Fibroblast of lung (primary cell): Measurements from ENCODE around the gene NYNRIN. TPM values are rescaled to one million over a fixed set of nuclear protein-coding genes. Genes with fewer than 3 reads are reported as not detected.

Experiments
- DNase-seq, 2 donors: peaks; one replicate each; pipeline versions ENCODE4 v3.0.0 to v3.0.0-alpha.2; 2010; ENCODE audit warnings: low read depth in 2 of 2
- H2AFZ ChIP-seq: 2 replicates; pipeline ENCODE4 v1.5.1; 2012; ENCODE audit warnings: low read length, control low read depth, inconsistent platforms
- H3K27ac ChIP-seq: 2 replicates; pipeline ENCODE4 v1.5.1; 2011; ENCODE audit warnings: low read length, control low read depth; ENCODE audit not compliant: insufficient read depth
- H3K27me3 ChIP-seq: 2 replicates; pipeline ENCODE4 v1.5.1; 2011; ENCODE audit warnings: mild to moderate bottlenecking, low read length; ENCODE audit not compliant: control insufficient read depth, insufficient read depth
- H3K36me3 ChIP-seq: 2 replicates; pipeline ENCODE4 v1.5.1; 2011; ENCODE audit warnings: low read length; ENCODE audit not compliant: control insufficient read depth, insufficient read depth
- H3K4me1 ChIP-seq: 2 replicates; pipeline ENCODE4 v1.5.1; 2011; ENCODE audit warnings: low read length; ENCODE audit not compliant: control insufficient read depth, insufficient read depth; ENCODE audit errors: extremely low read depth
- H3K4me2 ChIP-seq: 2 replicates; pipeline ENCODE4 v1.5.1; 2011; ENCODE audit warnings: low read length, control low read depth; ENCODE audit not compliant: insufficient read depth; ENCODE audit errors: extremely low read depth
- H3K4me3 ChIP-seq, 4 experiments: fragments of 200-600 bp in 1 of 4; sonication (generic) in 1 of 4; replicated peaks in 1 of 4; 2 replicates each; pipeline ENCODE4 v1.5.1; 2011 to 2016; ENCODE audit warnings: low read length in 4 of 4, low read depth in 3 of 4, mild to moderate bottlenecking in 3 of 4, control low read depth in 2 of 4, inconsistent platforms in 1 of 4, mixed read lengths in 1 of 4; ENCODE audit not compliant: insufficient read depth in 1 of 4; ENCODE audit errors: control extremely low read depth in 1 of 4
- H3K79me2 ChIP-seq: 2 replicates; pipeline ENCODE4 v1.5.1; 2012; ENCODE audit warnings: mild to moderate bottlenecking, low read length, inconsistent platforms; ENCODE audit not compliant: control insufficient read depth, insufficient read depth
- H3K9ac ChIP-seq: 2 replicates; pipeline ENCODE4 v1.5.1; 2011; ENCODE audit warnings: mild to moderate bottlenecking, low read length, control low read depth; ENCODE audit not compliant: insufficient read depth
- H3K9me3 ChIP-seq: 2 replicates; pipeline ENCODE4 v1.5.1; 2012; ENCODE audit warnings: low read depth, low read length; ENCODE audit not compliant: control insufficient read depth, insufficient read depth
- H4K20me1 ChIP-seq: 2 replicates; pipeline ENCODE4 v1.5.1; 2011; ENCODE audit warnings: low read length; ENCODE audit not compliant: control insufficient read depth, insufficient read depth; ENCODE audit errors: extremely low read depth
- CTCF ChIP-seq, 2 donors: IDR thresholded peaks in 1 of 2; conservative IDR thresholded peaks in 1 of 2; 1 replicate in 1 of 2; 2 replicates in 1 of 2; pipeline ENCODE4 v1.5.1; 2011 to 2012; ENCODE audit warnings: low read length in 2 of 2, control low read depth in 1 of 2, inconsistent platforms in 1 of 2, low read depth in 1 of 2, mild to moderate bottlenecking in 1 of 2
- EZH2 ChIP-seq: IDR thresholded peaks from 2 replicates; pipeline ENCODE4 v1.5.1; 2012; ENCODE audit warnings: low read length, control low read depth, mild to moderate bottlenecking; ENCODE audit errors: missing control alignments
- polyA plus RNA-seq, 2 donors: library from polyadenylated mRNA; depleted of rRNA in 1 of 2; stranded (reverse) in 1 of 2; unstranded in 1 of 2; fragments of >200 nt; gene quantifications; 2 replicates each; pipeline ENCODE4 v1.2.1, GENCODE V29; 2011 to 2012; ENCODE audit warnings: missing spikeins in 1 of 2
- total RNA-seq: library from RNA; depleted of rRNA; stranded (reverse); fragments of >200 nt; gene quantifications from 2 replicates; pipeline ENCODE4 v1.2.1, GENCODE V29; 2014

Gene NYNRIN
- total and polyA plus RNA-seq, 2 donors (not counting 1 experiment from before 2014, with no cell fraction given): 7.7 to 16.2 TPM

GRCh38 chr14:24379907-24380730, 18.7 kb upstream of the NYNRIN start:
- Histone ChIP-seq H3K27ac (no peak overlapping the region), H4K20me1 (no peaks in the 10 kb centered on the region), H3K4me2 (no peak overlapping the region), H2AFZ (no peak overlapping the region), H3K9ac (no peak overlapping the region), H3K9me3 (no peaks in the 10 kb centered on the region), H3K36me3 (peaks cover 23% of the 10 kb centered on the region), H3K4me3 (no peak overlapping the region), H3K27me3 (no peaks in the 10 kb centered on the region), H3K4me1 (no peaks in the 10 kb centered on the region), H3K79me2 (no peaks in the 10 kb centered on the region)
- TF ChIP-seq CTCF (conservative IDR thresholded peaks at IDR 0.05 in 1 of 2, IDR thresholded peaks at IDR 0.05 in 1 of 2; ENCODE audit: low read depth in 1 of 2, low read length in 2 of 2): no peak
- TF ChIP-seq EZH2: no peak
- DNase-seq: no peak

GRCh38 chr14:24381363-24382063, 17.3 kb upstream of the NYNRIN start:
- DNase-seq: no peak
- no peak overlapping the region for H3K27ac ChIP-seq
- H4K20me1 ChIP-seq: no peaks in the 10 kb centered on the region
- no peak overlapping the region for H2AFZ ChIP-seq
- no peak overlapping the region for H3K4me2 ChIP-seq
- H3K4me3 ChIP-seq: no peak overlapping the region
- H3K79me2 ChIP-seq: no peaks in the 10 kb centered on the region
- no peaks in the 10 kb centered on the region for H3K9me3 ChIP-seq
- H3K27me3 ChIP-seq: no peaks in the 10 kb centered on the region
- no peaks in the 10 kb centered on the region for H3K4me1 ChIP-seq
- H3K36me3 ChIP-seq: peaks cover 14% of the 10 kb centered on the region
- no peak overlapping the region for H3K9ac ChIP-seq
- TF ChIP-seq EZH2: no peak
- TF ChIP-seq CTCF (conservative IDR thresholded peaks at IDR 0.05 in 1 of 2, IDR thresholded peaks at IDR 0.05 in 1 of 2; ENCODE audit: low read depth in 1 of 2, low read length in 2 of 2): no peak

- no peak overlapping the region for H3K27ac ChIP-seq
- no peak for TF ChIP-seq EZH2
- no peak for TF ChIP-seq CTCF (conservative IDR thresholded peaks at IDR 0.05 in 1 of 2, IDR thresholded peaks at IDR 0.05 in 1 of 2; ENCODE audit: low read depth in 1 of 2, low read length in 2 of 2)
Measured at GRCh38 chr14:24382064-24382371, 16.8 kb upstream of the NYNRIN start.

More at GRCh38 chr14:24382064-24382371, 16.8 kb upstream of the NYNRIN start:
- DNase-seq: no peak
- H3K36me3 ChIP-seq: peaks cover 11% of the 10 kb centered on the region
- no peaks in the 10 kb centered on the region for H3K4me1 ChIP-seq
- no peaks in the 10 kb centered on the region for H3K79me2 ChIP-seq
- no peaks in the 10 kb centered on the region for H4K20me1 ChIP-seq
- H3K4me2 ChIP-seq: no peak overlapping the region
- no peak overlapping the region for H3K9ac ChIP-seq
- H3K9me3 ChIP-seq: no peaks in the 10 kb centered on the region
- no peak overlapping the region for H3K4me3 ChIP-seq
- no peaks in the 10 kb centered on the region for H3K27me3 ChIP-seq
- no peak overlapping the region for H2AFZ ChIP-seq
